ENCODE results near the gene C22orf15.

Gene C22orf15

DNA sequence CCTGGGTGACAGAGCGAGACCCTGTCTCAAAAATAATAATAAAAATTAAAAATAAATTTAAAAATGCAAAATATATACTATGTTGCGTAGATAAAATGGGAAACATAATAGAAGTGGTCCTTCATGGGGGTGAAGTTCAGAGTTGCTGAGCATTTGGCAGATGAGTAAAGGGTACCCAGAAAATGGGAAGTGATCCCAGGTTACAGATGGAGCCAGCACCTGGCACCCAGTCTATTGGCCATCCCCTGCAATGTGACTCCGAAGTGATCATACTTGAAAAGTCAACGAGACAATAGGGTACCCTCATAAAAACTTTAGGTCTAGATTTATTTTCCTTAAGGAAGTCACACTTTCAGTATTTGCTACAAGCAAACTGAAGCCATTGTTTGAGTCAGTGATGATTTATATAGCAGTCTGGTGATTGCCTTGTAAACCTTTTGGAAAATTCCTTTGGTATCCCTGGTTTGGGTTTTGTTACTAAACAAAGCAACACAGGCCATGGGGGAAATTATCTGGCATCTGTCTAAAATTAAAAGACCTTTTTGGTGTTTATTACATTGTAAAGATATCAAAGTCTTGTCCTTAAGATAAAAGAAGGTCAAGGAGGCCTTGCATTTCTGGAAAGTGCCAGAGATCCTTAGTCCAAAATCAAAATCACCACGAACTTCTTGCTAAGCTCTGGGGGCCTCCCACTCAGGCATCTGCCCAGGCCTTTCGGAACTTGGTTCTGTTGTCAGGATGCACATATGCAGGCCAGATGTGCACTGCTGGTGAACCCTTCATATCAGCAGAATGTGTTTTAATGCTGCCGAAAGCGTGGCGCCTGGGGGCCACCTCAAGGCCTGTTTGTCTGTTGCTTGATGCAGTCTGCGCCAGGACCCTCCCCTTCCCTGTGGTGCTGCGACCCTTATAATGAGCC is 28.3 kb downstream of the C22orf15 start:
- DNase-seq: no peak

DNA sequence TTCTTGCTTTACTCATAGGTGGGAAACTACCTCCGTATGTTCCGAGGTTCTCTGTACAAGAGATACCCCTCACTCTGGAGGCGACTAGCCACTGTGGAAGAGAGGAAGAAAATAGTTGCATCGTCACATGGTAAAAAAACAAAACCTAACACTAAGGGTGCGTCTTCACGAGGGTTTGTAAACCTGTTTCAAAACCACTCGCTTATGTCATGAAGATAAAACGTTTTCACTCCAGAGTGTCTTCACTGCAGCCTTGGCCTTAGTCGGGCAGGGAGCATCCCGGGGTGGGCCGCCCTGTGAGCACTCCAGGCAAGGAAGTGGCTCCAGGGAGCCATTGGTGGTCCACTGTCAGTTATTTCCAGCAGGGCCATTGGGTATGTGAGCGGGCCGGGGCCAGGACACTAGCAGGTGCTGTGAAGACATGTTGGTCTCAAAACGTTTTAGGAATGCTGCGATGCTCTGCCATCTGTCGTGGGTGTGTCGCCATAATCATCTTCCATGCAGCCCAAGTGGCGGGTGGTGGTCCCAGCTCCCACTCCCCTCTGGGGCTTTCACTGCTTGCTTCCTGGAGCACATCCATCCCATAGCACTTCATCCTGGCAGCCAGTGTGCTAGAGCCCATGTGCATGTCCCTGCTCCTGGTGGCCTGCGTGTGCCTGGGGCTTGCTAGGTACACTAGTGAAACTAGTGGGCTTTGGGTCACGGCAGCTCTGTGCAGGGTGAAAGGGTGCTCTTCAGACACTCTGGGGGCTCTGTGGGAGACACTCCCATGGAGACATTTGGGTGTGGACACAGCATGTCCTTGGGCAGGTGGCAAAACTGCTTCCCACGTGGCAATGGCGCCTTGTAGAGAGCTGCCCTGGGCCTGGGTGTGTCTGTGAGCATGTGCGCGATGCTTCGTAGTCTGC is 29.2 kb downstream of the C22orf15 start:
- DNase-seq: no peak

DNA sequence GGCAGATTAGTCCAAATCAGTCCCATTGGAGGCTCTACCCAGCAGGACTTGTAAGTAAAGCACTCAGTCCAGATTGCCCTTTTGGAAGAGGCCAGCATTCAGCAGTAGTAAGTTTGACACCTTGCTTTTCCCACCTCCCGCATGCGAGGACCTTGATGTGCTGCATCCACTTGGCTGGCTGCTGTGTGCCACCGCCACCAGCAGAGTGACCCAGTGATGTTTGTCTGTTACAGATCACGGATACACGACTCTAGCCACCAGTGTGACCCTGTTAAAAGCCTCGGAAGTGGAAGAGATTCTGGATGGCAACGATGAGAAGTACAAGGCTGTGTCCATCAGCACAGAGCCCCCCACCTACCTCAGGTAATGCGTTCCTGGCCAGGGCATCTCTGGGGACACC is 30.5 kb downstream of the C22orf15 start:
- DNase-seq: no peak

DNA sequence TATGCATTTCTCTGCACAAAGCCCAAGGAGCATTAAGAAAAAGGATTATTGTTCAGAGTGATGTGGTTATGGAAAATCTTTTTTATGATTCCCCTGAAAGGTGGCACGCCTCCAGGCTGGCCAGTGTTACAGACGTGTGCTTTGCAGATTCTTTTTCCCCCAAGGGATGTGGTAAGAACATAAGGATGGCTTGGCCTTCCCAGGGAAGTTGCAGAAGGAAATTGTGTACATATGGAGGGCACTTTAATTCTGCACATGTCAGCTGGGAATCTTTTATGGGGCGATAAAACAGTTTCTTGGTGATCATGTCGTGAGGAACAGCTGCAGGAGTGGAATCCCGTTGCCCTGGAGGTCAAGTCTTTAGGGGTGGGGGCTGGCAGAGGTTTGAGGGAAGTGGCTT is 33.7 kb downstream of the C22orf15 start:
- no peak for DNase-seq

DNA sequence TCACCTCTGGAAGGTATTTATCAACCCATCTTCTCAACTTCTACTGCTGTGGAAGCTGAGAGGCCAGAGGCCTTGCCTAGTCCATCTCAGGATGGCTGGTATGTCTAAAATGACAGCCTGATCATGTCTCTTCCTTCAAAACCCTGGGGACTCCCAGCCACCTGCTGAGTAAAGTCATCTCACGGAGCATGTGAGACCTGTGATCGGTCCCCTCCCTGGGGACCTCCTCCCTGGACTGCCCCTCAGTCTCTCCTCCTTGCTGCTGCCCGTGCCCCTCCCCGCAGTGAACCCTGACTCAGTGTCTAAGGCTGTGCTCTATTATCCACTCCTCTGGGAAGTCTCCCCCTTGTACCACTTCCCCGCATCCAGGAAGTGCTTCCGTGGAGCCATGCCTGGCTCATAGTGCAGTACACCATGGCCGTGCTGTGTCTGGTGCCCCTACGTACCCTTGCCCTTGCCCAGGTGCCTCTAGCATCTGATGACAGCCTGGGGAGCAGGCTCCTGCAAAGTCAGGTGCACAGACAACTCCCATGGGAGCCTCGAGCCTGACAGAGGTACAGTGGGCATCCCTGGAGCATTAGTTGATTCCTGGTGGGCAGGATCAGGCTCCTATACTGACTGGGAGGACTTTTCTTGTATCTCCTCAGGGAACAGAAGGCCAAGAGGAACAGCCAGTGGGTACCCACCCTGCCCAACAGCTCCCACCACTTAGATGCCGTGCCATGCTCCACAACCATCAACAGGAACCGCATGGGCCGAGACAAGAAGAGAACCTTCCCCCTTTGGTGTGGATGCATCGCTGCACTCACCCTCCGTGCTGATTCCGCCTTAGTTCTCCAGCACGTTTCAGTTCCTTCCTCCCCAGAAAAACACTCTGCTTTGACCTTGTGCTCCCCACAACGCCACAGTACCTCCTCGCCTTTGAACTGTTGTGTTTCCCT is 37.8 kb downstream of the C22orf15 start:
- DNase-seq: no peak

DNA sequence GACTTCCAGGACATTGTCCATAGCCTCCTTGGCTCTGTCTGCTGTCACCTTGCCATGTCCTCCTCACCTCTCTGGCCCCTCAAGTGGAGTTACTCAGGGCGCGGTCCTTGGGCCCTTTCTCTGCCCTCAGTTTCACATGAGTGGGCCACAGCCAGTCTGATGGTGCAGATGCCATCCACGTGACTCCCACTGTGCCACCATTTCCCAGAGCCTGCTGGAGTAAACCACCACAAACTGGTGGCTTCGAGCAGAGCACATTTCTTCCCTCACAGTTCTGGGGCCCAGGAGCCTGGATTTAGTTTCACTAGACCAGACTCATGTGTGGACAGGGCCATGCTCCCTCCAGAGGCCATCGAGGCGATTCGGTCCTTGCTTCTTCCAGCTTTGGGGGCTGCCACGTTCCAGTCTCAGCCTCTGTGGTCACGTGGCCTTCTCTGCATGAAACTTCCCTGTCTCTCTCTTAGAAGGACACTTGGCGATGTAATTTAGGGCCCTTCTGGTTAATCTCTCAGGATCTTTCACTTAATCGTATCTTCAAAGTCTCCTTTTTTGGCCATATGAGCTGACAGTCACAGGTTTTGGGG is 38.5 kb downstream of the C22orf15 start:
- no peak for DNase-seq

DNA sequence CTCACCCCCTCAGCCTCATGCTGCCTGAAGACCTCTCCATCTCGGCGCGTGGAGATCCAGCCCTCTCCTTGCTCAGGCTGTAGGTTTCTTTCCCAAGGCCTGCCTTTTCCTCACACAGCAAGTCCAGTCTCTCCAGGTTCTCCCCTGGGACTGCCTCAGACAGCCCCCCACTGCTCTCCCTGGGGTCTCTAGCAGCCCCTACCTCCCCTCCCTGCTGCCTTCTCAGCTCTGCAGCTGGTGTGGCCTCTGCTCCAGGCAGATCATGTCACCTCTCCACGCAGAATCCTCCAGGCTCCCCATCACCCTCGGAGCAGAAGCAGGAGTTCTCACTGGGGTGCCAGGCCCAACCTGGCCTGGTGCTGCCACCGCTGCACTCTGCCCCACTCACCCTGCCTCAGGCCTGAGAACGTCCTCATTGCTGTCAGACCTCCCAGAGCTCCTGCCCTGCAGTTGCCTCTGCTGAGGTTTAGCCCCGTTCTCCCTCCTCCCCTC is 39.1 kb downstream of the C22orf15 start:
- DNase-seq: no peak

DNA sequence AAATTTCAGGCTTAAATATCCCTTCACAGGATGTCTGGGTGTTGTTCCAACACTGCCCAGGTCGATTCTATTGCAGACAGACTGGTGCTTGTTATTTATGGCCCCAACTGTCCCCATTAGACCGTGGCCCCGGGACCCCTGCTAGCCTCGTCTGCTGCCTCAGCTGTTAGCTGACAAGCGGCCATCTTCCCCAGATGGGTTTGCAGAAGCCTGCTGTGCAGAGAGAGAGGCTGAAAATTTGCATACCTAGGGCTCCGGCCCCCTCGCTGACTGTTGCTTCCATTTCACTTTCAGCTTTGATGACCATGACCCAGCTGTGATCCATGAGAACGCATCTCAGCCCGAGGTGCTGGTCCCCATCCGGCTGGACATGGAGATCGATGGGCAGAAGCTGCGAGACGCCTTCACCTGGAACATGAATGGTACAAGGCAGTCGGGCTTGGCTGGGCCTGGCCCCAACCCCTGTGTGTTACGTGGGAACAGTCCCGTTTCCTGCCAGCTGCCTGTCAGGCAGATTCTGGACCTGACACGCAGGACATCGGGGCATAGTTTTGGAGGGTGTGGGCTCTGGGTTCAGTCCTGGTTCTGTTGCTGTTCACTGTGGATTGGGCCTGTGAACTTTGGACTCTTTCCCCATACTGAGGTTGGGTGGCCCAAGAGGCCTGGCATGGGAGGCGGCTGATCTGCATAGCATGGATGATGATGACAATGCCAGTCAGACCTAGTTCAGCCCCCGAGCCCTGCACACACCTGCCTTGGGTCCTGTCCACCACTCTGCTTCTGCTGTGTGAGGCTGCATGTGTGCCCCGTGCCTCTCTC is 40.4 kb downstream of the C22orf15 start:
- DNase-seq: no peak

DNA sequence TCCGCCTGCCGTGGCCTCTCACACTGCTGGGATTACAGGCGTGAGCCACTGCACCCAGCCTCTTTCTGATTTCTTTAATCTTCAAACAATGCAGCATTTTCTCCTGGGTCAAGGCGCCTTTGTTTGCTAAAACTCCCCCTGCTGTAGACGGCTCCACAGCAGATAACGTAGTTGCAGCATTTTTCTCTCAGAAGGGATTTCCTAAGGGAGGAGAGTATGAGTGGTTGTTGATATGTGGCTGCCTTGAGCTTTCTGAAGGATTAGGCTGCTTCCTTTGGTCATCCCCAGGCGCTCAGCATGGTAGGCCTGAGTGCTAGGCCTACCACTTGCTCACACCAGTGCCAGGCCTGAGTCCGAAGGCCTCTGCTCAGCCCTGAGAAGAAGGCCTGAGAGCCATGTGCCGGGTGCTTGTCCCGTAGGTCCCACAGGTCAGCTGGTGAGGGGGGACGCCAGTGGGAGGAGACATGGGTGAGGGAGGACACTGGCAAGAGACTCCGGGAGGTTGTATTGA is 42.0 kb downstream of the C22orf15 start:
- DNase-seq: no peak

DNA sequence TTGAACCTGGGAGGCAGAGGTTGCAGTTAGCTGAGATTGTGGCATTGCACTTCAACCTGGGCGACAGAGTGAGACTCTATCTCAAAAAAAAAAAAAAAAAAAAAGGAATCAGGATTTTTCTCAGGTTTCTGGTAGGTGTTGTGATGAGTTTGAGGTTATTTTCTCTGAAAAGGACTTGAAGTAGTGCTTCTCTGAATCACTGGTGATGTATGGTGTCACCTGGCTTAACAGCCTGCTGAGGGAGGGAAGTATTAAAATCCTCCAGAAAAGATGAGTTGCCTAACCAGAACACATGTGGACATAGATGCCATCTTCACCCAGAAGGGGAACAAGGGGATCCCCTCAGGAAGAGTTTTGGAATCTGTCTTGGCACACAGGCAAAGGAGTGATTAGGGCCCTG is 44.0 kb downstream of the C22orf15 start:
- DNase-seq: no peak

DNA sequence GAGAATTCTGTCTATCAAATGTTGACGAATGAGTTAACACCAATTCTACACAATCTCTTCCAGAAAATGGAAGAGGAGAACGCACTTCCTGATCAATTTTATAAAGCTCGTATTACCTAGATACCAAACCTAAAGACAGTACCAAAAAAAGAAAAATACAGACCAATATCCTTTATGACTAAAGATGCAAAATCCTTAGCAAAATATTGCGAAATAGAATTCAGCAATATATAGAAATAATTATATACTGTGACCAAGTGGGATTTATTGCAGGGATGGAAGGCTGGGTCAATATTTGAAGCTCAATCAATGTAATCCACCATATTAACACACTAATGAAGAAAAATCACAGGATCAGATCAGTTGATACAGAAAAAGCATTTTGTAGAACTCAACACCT is 49.6 kb downstream of the C22orf15 start:
- no peak for DNase-seq

Measured in DMS 273 treated with DMSO at 0.1 percent for 48 hours (cell line).